Measurements from ENCODE around the gene HEPACAM2. TPM values are rescaled to one million over a fixed set of nuclear protein-coding genes. Genes with fewer than 3 reads are reported as not detected.

Gene HEPACAM2
- total and polyA plus RNA-seq, 2 of the 8 experiments (the other 6 are each of a cell fraction or from before 2014, with no cell fraction given): not detected

GRCh38 chr7:93175219-93175618 lies 51.0 kb downstream of the HEPACAM2 start:
- no peak overlapping the region for H4K8ac ChIP-seq (ENCODE audit: extremely low read depth, insufficient read depth, low read length)
- H3K18ac ChIP-seq (ENCODE audit: extremely low read depth, low read length): no peak overlapping the region
- FAIRE-seq: no peak
- no peaks in the 10 kb centered on the region; a peak in 1 of 7 replicates for H3K4me1 ChIP-seq (replicated peaks in 1 of 4; ENCODE audit: control insufficient read depth in 3 of 4, insufficient read depth in 4 of 4, low read length in 3 of 4)
- H2BK15ac ChIP-seq (ENCODE audit: low read length): no peak overlapping the region
- 91% methylated on average over 2 of the region's 2 CpGs; no CpG with 5 or more reads in 1 of the 2 experiments for WGBS, 2 experiments (ENCODE audit: extremely low coverage in 1 of 2, insufficient coverage in 1 of 2, insufficient read length in 1 of 2, insufficient replicate concordance in 2 of 2, low coverage in 1 of 2, low lambda C conversion rate in 2 of 2, missing lambda C conversion rate in 1 of 2)
- DNase-seq (ENCODE audit: low read depth in 1 of 2, low spot score in 2 of 2): no peak
- H3K23me2 ChIP-seq (ENCODE audit: low read depth, low read length): no peaks in the 10 kb centered on the region
- no peaks in the 10 kb centered on the region for H3K79me1 ChIP-seq (ENCODE audit: low read depth, low read length)
- H3K4me2 ChIP-seq (ENCODE audit: insufficient read depth in 1 of 2, low read depth in 2 of 2, low read length in 2 of 2): no peak overlapping the region
- no peak overlapping the region for H2AK5ac ChIP-seq (ENCODE audit: low read depth, low read length)
- no peak overlapping the region for H3K56ac ChIP-seq (replicated peaks; ENCODE audit: insufficient read length, low read depth, low read length)
- no peak overlapping the region for H4K91ac ChIP-seq (replicated peaks; ENCODE audit: insufficient read length, low read length)
- H2AFZ ChIP-seq (ENCODE audit: low read length): no peak overlapping the region
- H3K4me3 ChIP-seq (ENCODE audit: extremely low read depth in 1 of 4, insufficient read depth in 2 of 4, low read depth in 3 of 4, low read length in 4 of 4): no peak overlapping the region
- CTCF ChIA-PET (ENCODE audit: partially characterized antibody): interaction anchor here (0.6 to 1.8 kb wide), 3 partner anchors 10 to 645 kb away, joined by 3 to 11 read pairs (median 7); no protein-coding TSS in a partner anchor
- TF ChIP-seq CTCF (IDR thresholded peaks at IDR 0.05; ENCODE audit: control extremely low read depth in 1 of 3, insufficient read depth in 1 of 3, low read depth in 1 of 3, low read length in 3 of 3) (peak in 1 of 3 experiments; percentile 18; a peak in 1 of 4 replicates), RAD21 (IDR thresholded peaks at IDR 0.05 in 1 of 2, conservative IDR thresholded peaks at IDR 0.05 in 1 of 2; ENCODE audit: low read depth in 2 of 2, low read length in 2 of 2) (peak in 1 of 2 experiments; percentile 17; a peak in 2 of 4 replicates), GABPA (IDR thresholded peaks at IDR 0.05; ENCODE audit: borderline replicate concordance, insufficient read depth, low read length) (no peak), POLR2A (IDR thresholded peaks at IDR 0.05; ENCODE audit: control extremely low read depth in 1 of 2, low read depth in 2 of 2, low read length in 2 of 2) (no peak), GTF2F1 (IDR thresholded peaks at IDR 0.05; ENCODE audit: borderline replicate concordance, low read depth, low read length) (no peak)
- H2BK12ac ChIP-seq (ENCODE audit: low read depth, low read length): no peak overlapping the region
- no peaks in the 10 kb centered on the region; a peak in 1 of 8 replicates for H3K36me3 ChIP-seq (ENCODE audit: control insufficient read depth in 2 of 4, insufficient read depth in 4 of 4, low read length in 3 of 4)
- H3K27ac ChIP-seq (ENCODE audit: low read depth, low read length): no peak overlapping the region
- no peak overlapping the region for H2BK20ac ChIP-seq (ENCODE audit: low read length)
- H3K9me3 ChIP-seq (ENCODE audit: insufficient read depth in 2 of 2, low read depth in 1 of 2, low read length in 1 of 2): peaks cover 13% of the 10 kb centered on the region in 2 experiments; a peak in 3 of 4 replicates
- H3K27me3 ChIP-seq (replicated peaks in 1 of 4; ENCODE audit: control insufficient read depth in 3 of 4, extremely low read depth in 1 of 4, insufficient read depth in 3 of 4, low read length in 3 of 4): no peaks in the 10 kb centered on the region
- no peak overlapping the region for H3K14ac ChIP-seq (ENCODE audit: insufficient read length)
- H2BK5ac ChIP-seq (ENCODE audit: low read depth, low read length): no peak overlapping the region
- H3K9ac ChIP-seq (replicated peaks in 1 of 4; ENCODE audit: extremely low read depth in 1 of 4, low read depth in 3 of 4, low read length in 3 of 4): no peak overlapping the region
- H2BK120ac ChIP-seq (replicated peaks; ENCODE audit: low read depth, low read length): no peak overlapping the region
- H4K5ac ChIP-seq (ENCODE audit: insufficient read length, low read depth, low read length): no peak overlapping the region
- H3K79me2 ChIP-seq (ENCODE audit: control insufficient read depth in 1 of 2, insufficient read depth in 2 of 2, low read length in 2 of 2): no peaks in the 10 kb centered on the region
- H4K20me1 ChIP-seq (replicated peaks in 1 of 2; ENCODE audit: control insufficient read depth in 1 of 2, insufficient read depth in 2 of 2, low read length in 2 of 2): no peaks in the 10 kb centered on the region
- no peak overlapping the region for H3K23ac ChIP-seq (ENCODE audit: insufficient read length)
- H3K4ac ChIP-seq (replicated peaks; ENCODE audit: insufficient read length, low read depth, low read length): no peak overlapping the region
- POLR2A ChIA-PET (ENCODE audit: partially characterized antibody): interaction anchor here (1.2 kb wide), 1 partner anchor 9 kb away, joined by 3 read pairs; no protein-coding TSS in a partner anchor
